T-helper 1 cell treated with Interleukin-12 subunit alpha and Interleukin-12 subunit beta and Interleukin-4 antibody, amounts not matched to agents 30 ng/mL and 1 ng/mL, for 36 hours (primary cell): ENCODE results near the gene AFAP1. TPM values are rescaled to one million over a fixed set of nuclear protein-coding genes. Genes with fewer than 3 reads are reported as not detected.

Source experiments
- intact Hi-C: fragments of 100-400 bp; cut with micrococcal nuclease; formaldehyde crosslinking; loops from one replicate; pipeline ENCODE4 v1.15.1; 2024
- total RNA-seq: library from RNA; stranded (reverse); gene quantifications from 2 replicates; pipeline ENCODE4 v1.2.3, GENCODE V29; 2022

AFAP1 gene
- total RNA-seq, 1 donor from 2014 or later = 5.9 TPM

GRCh38 chr4:7774301-7775294 lies 165.1 kb downstream of the AFAP1 start:
- intact Hi-C loops = no loop called here

- intact Hi-C loops = no loop called here
Observed at GRCh38 chr4:7773401-7774180, 166.1 kb downstream of the AFAP1 start.

GRCh38 chr4:7772711-7773385 lies 166.8 kb downstream of the AFAP1 start:
- intact Hi-C loops = no loop called here

- intact Hi-C loops = loop anchor here (1.0 kb wide), 1 partner anchor 13 kb away; no protein-coding TSS in a partner anchor
Observed at GRCh38 chr4:7771541-7772507, 167.8 kb downstream of the AFAP1 start.

- intact Hi-C loops = loop anchor here (1.0 kb wide), 1 partner anchor 12 kb away; no protein-coding TSS in a partner anchor
Observed at GRCh38 chr4:7771056-7771455, 168.6 kb downstream of the AFAP1 start.

GRCh38 chr4:7770224-7771050 lies 169.2 kb downstream of the AFAP1 start:
- intact Hi-C loops = loop anchor here (1.0 kb wide), 3 partner anchors 11 to 217 kb away; no protein-coding TSS in a partner anchor

GRCh38 chr4:7769396-7770223 lies 170.1 kb downstream of the AFAP1 start:
- intact Hi-C loops = loop anchor here (1.0 kb wide), 2 partner anchors 33 to 218 kb away; no protein-coding TSS in a partner anchor

- intact Hi-C loops = no loop called here
Observed at GRCh38 chr4:7768736-7769135, 170.9 kb downstream of the AFAP1 start.

GRCh38 chr4:7767966-7768365 lies 171.7 kb downstream of the AFAP1 start:
- intact Hi-C loops = no loop called here

- intact Hi-C loops = no loop called here
Observed at GRCh38 chr4:7767526-7767925, 172.1 kb downstream of the AFAP1 start.

GRCh38 chr4:7766661-7767345 lies 172.9 kb downstream of the AFAP1 start:
- intact Hi-C loops = no loop called here

GRCh38 chr4:7766086-7766485 lies 173.6 kb downstream of the AFAP1 start:
- intact Hi-C loops = no loop called here

- intact Hi-C loops = no loop called here
Observed at GRCh38 chr4:7765666-7766065, 174.0 kb downstream of the AFAP1 start.

- intact Hi-C loops = loop anchor here (5.0 kb wide), 1 partner anchor 223 kb away; no protein-coding TSS in a partner anchor
Observed at GRCh38 chr4:7764466-7764865, 175.2 kb downstream of the AFAP1 start.

- intact Hi-C loops = loop anchor here (5.0 kb wide), 1 partner anchor 224 kb away; no protein-coding TSS in a partner anchor
Observed at GRCh38 chr4:7763788-7764187, 175.9 kb downstream of the AFAP1 start.

- intact Hi-C loops = loop anchor here (5.0 kb wide), 1 partner anchor 224 kb away; no protein-coding TSS in a partner anchor
Observed at GRCh38 chr4:7763106-7763505, 176.6 kb downstream of the AFAP1 start.

GRCh38 chr4:7762376-7763030 lies 177.2 kb downstream of the AFAP1 start:
- intact Hi-C loops = loop anchor here (5.0 kb wide), 1 partner anchor 225 kb away; no protein-coding TSS in a partner anchor
